PC-3 (cell line): ENCODE data around the gene PRICKLE4. TPM values are rescaled to one million over a fixed set of nuclear protein-coding genes. Genes with fewer than 3 reads are reported as not detected.
A peak's percentile ranks its signal among the peaks of the same experiment; 100 is the strongest.

Source experiments
- ATAC-seq: fragments of 200-7000 bp; cut with Tn5 transposase; 2 replicates; pipeline ENCODE4 v1.9.1; 2020; ENCODE audit warnings: mild to moderate bottlenecking, moderate library complexity
- BruUV-seq: library from RNA; stranded (reverse); fragments of 400-500 nt; replicated peaks from 2 replicates; lab custom pipeline; 2021; lab: Mats Ljungman, UMichigan
- CTCF ChIA-PET: fragments of 300-600 bp; sonication (Branson Sonifier 250); formaldehyde crosslinking; loops from one replicate; lab custom pipeline; 2022; ENCODE audit warnings: antibody characterized with exemption; lab: Charles Lee
- POLR2A ChIA-PET: fragments of 300-600 bp; sonication (Branson Sonifier 250); formaldehyde crosslinking; loops from one replicate; lab custom pipeline; 2022; ENCODE audit warnings: antibody characterized with exemption; ENCODE audit not compliant: unreplicated experiment; lab: Charles Lee
- DNase-seq: peaks from one replicate; pipeline ENCODE4 v3.0.0-alpha.2; 2015
- H2AFZ ChIP-seq: fragments of 300-600 bp; sonication (generic); 2 replicates; pipeline ENCODE4 v1.6.0; 2016; ENCODE audit warnings: antibody characterized with exemption, low read length
- H3F3A ChIP-seq: fragments of 300-600 bp; sonication (generic); one replicate; pipeline ENCODE4 v1.6.0; 2017; ENCODE audit warnings: antibody characterized with exemption, low read length, control low read depth, mild to moderate bottlenecking; ENCODE audit not compliant: unreplicated experiment
- H3K27ac ChIP-seq: fragments of 300-600 bp; sonication (generic); 2 replicates; pipeline ENCODE4 v1.5.1; 2016; ENCODE audit warnings: mild to moderate bottlenecking, low read length
- H3K27me3 ChIP-seq: fragments of 300-600 bp; sonication (generic); 2 replicates; pipeline ENCODE4 v1.6.1; 2016; ENCODE audit warnings: low read length, mixed read lengths
- H3K36me3 ChIP-seq: fragments of 300-600 bp; sonication (generic); 2 replicates; pipeline ENCODE4 v1.6.1; 2016; ENCODE audit warnings: low read depth, mixed run types, low read length, mixed read lengths
- H3K4me1 ChIP-seq: fragments of 300-600 bp; sonication (generic); 2 replicates; pipeline ENCODE4 v1.5.1; 2016; ENCODE audit warnings: low read length; ENCODE audit not compliant: insufficient read depth
- H3K4me2 ChIP-seq: fragments of 300-600 bp; sonication (generic); 2 replicates; pipeline ENCODE4 v1.6.0; 2016; ENCODE audit warnings: low read length
- H3K4me3 ChIP-seq: fragments of 300-600 bp; sonication (generic); 2 replicates; pipeline ENCODE4 v1.5.1; 2016; ENCODE audit warnings: mild to moderate bottlenecking, low read length, mixed read lengths
- H3K79me2 ChIP-seq: fragments of 300-600 bp; sonication (generic); 2 replicates; pipeline ENCODE4 v1.6.1; 2017; ENCODE audit warnings: low read length, mixed read lengths
- H3K9ac ChIP-seq: fragments of 300-600 bp; sonication (generic); 2 replicates; pipeline ENCODE4 v1.6.0; 2016; ENCODE audit warnings: mild to moderate bottlenecking, low read length
- H3K9me2 ChIP-seq: fragments of 300-600 bp; sonication (generic); replicated peaks from 2 replicates; pipeline ENCODE4 v1.6.1; 2016; ENCODE audit warnings: mixed run types, low read length, mixed read lengths
- H3K9me3 ChIP-seq: fragments of 300-600 bp; sonication (generic); 2 replicates; pipeline ENCODE4 v1.6.1; 2016; ENCODE audit warnings: low read length, mixed read lengths
- H4K20me1 ChIP-seq: fragments of 300-600 bp; sonication (generic); 2 replicates; pipeline ENCODE4 v1.6.1; 2016; ENCODE audit warnings: low read length, mixed read lengths
- EZH2 ChIP-seq: fragments of 300-600 bp; sonication (generic); IDR thresholded peaks from one replicate; pipeline ENCODE4 v1.6.1; 2017; ENCODE audit warnings: antibody characterized with exemption, mild to moderate bottlenecking, low read length; ENCODE audit not compliant: unreplicated experiment
- EZH2phosphoT487 ChIP-seq: fragments of 300-600 bp; sonication (generic); IDR thresholded peaks from 2 replicates; pipeline ENCODE4 v1.6.1; 2018; ENCODE audit warnings: mild to moderate bottlenecking, antibody characterized with exemption, low read length, borderline replicate concordance
- intact Hi-C: fragments of 100-400 bp; cut with micrococcal nuclease; formaldehyde crosslinking; loops from 2 replicates; pipeline ENCODE4 v1.9.0; 2023
- total RNA-seq: library from RNA; depleted of rRNA; stranded (reverse); fragments of >200 nt; gene quantifications from 2 replicates; pipeline ENCODE4 v1.2.3, GENCODE V29; 2014
- TF ChIP-seq, protein P1 (sequence below): fragments of 300-600 bp; sonication (generic); conservative IDR thresholded peaks from 2 replicates; pipeline ENCODE4 v1.5.1; 2017; ENCODE audit warnings: antibody characterized with exemption, low read depth, mild to moderate bottlenecking, low read length

The PRICKLE4 gene
- total RNA-seq, 1 experiment from 2014 or later: 0.26 TPM

DNA sequence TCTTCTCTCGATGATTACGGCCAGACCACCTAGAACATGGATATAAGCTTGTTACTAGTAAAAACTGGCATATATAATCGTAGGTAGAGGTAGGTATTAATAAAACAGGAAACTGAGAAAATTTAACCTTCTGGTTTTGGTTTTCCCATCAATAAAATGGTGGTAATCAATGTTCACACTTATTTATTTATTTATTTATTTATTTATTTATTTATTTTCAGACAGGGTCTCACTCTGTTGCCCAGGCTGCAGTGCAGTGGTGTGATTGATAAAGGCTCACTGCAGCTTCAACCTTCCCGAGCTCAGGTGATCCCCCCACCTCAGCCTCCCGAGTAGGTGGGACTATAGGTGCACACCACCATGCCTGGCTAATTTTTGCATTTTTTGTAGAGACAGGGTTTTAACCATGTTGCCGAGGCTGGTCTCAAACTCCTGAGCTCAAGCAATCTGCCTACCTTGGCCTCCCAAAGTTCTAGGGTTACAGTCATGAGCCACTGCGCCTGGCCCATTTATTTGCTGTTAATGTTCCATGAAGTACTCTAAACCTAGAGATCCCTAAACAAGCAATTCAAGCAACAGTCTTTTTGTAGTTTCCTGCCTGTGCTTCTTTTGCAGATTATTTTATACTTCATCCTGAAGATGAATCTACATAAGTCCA, 18.4 kb downstream of the PRICKLE4 start:
- no peak overlapping the region for H3K27ac ChIP-seq
- H3K4me2 ChIP-seq: no peak overlapping the region
- no peaks in the 10 kb centered on the region for H3K27me3 ChIP-seq
- H4K20me1 ChIP-seq: no peaks in the 10 kb centered on the region
- H3K9me2 ChIP-seq: no peaks in the 10 kb centered on the region
- H3K9ac ChIP-seq: no peak overlapping the region
- TF ChIP-seq EZH2phosphoT487 (no peak), EZH2 (no peak)
- TF ChIP-seq, protein P1, sequence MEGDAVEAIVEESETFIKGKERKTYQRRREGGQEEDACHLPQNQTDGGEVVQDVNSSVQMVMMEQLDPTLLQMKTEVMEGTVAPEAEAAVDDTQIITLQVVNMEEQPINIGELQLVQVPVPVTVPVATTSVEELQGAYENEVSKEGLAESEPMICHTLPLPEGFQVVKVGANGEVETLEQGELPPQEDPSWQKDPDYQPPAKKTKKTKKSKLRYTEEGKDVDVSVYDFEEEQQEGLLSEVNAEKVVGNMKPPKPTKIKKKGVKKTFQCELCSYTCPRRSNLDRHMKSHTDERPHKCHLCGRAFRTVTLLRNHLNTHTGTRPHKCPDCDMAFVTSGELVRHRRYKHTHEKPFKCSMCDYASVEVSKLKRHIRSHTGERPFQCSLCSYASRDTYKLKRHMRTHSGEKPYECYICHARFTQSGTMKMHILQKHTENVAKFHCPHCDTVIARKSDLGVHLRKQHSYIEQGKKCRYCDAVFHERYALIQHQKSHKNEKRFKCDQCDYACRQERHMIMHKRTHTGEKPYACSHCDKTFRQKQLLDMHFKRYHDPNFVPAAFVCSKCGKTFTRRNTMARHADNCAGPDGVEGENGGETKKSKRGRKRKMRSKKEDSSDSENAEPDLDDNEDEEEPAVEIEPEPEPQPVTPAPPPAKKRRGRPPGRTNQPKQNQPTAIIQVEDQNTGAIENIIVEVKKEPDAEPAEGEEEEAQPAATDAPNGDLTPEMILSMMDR: no peak
- intact Hi-C loops: no loop called here
- H3K36me3 ChIP-seq: no peaks in the 10 kb centered on the region; the same call in 1 of the 2 replicates
- no peak overlapping the region for H3K4me3 ChIP-seq
- BruUV-seq: no TSS peak
- ChIA-PET POLR2A (no interaction called here), CTCF (no interaction called here)
- ATAC-seq: no peak
- no peak overlapping the region for H2AFZ ChIP-seq
- H3F3A ChIP-seq: no peaks in the 10 kb centered on the region
- no peaks in the 10 kb centered on the region for H3K79me2 ChIP-seq
- no peaks in the 10 kb centered on the region for H3K4me1 ChIP-seq
- no peak for DNase-seq
- H3K9me3 ChIP-seq: no peaks in the 10 kb centered on the region

DNA sequence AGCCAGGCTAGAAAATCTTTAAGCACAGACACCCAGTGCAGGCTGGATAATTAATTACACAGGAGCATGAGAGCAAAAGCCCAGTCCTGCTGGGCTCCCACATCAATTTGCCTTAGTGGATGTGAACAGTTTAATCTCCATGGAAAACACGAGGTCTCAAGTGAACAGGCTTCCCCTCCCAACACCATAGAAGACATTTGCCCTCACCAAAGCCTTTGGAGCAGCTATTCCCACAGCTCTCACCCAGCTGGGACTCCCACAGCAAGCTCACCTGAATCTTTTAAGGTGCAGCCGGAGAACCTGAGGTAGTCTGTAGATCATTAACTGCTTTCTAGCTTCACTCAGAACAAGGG, 19.0 kb downstream of the PRICKLE4 start:
- H3K9me2 ChIP-seq: no peaks in the 10 kb centered on the region
- BruUV-seq: no TSS peak
- intact Hi-C loops: no loop called here
- DNase-seq (no peak), ATAC-seq (no peak)
- H3K36me3 ChIP-seq: no peaks in the 10 kb centered on the region; the same call in 1 of the 2 replicates
- TF ChIP-seq, protein P1: no peak
- TF ChIP-seq EZH2 (no peak), EZH2phosphoT487 (no peak)
- no peaks in the 10 kb centered on the region for H3F3A ChIP-seq
- no peak overlapping the region for H3K27ac ChIP-seq
- H3K27me3 ChIP-seq: no peaks in the 10 kb centered on the region
- H4K20me1 ChIP-seq: no peaks in the 10 kb centered on the region
- no peaks in the 10 kb centered on the region for H3K9me3 ChIP-seq
- no peak overlapping the region for H3K4me2 ChIP-seq
- H3K79me2 ChIP-seq: no peaks in the 10 kb centered on the region
- ChIA-PET CTCF (no interaction called here), POLR2A (no interaction called here)
- no peak overlapping the region for H2AFZ ChIP-seq
- H3K4me3 ChIP-seq: no peak overlapping the region
- no peaks in the 10 kb centered on the region for H3K4me1 ChIP-seq
- H3K9ac ChIP-seq: no peak overlapping the region

DNA sequence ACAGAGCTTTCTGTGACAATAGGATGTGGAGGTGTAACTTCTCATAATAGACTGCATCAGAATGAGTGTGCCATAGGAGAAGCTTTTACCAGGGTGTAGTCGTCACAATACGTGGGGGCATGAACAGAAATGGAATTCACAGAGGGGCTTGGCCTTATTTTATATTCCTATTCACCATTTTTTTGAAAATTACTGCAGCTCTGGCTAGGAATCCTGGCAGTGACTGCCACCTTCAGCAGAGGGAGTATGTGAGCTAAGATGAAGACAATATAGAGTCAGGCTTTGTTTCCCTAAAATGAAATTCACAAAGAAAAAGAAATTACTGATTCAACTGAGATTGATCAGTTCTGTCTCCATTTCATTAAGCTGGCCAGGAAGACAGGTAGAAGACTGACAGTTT, 20.8 kb downstream of the PRICKLE4 start:
- H3K27me3 ChIP-seq: no peaks in the 10 kb centered on the region
- no peak overlapping the region for H3K27ac ChIP-seq
- H3K36me3 ChIP-seq: no peaks in the 10 kb centered on the region; the same call in 1 of the 2 replicates
- H3K4me2 ChIP-seq: no peak overlapping the region
- ChIA-PET CTCF (interaction anchor here (0.5 to 1.2 kb wide), 5 partner anchors 39 to 244 kb away, joined by 3 to 6 read pairs (median 3); no protein-coding TSS in a partner anchor), POLR2A (no interaction called here)
- no peaks in the 10 kb centered on the region for H4K20me1 ChIP-seq
- DNase-seq (peak; percentile 55), ATAC-seq (peak; percentile 73)
- no TSS peak for BruUV-seq
- no peaks in the 10 kb centered on the region for H3K4me1 ChIP-seq
- H3K9me3 ChIP-seq: no peaks in the 10 kb centered on the region
- no peaks in the 10 kb centered on the region for H3K9me2 ChIP-seq
- no peak overlapping the region for H2AFZ ChIP-seq
- no peak overlapping the region for H3K4me3 ChIP-seq
- TF ChIP-seq EZH2 (no peak), EZH2phosphoT487 (no peak)
- TF ChIP-seq, protein P1: peak; percentile 80
- no peaks in the 10 kb centered on the region for H3F3A ChIP-seq
- no peaks in the 10 kb centered on the region for H3K79me2 ChIP-seq
- H3K9ac ChIP-seq: no peak overlapping the region
- intact Hi-C loops: loop anchor here (1.0 to 5.0 kb wide), 4 partner anchors 45 to 243 kb away; partner anchors contain the start of genes BYSL and MED20
